Loucy (cell line): Measurements from ENCODE around the gene LHPP.

Experiments used
- H2AFZ ChIP-seq: fragments of 200-600 bp; sonication (generic); 2 replicates; pipeline ENCODE4 v1.6.0; 2016; ENCODE audit warnings: antibody characterized with exemption, mild to moderate bottlenecking, low read length, moderate library complexity
- H3F3A ChIP-seq: fragments of 200-600 bp; 2 replicates; pipeline ENCODE4 v1.6.0; 2016; ENCODE audit warnings: antibody characterized with exemption, low read depth, mild to moderate bottlenecking
- H3K27me3 ChIP-seq: fragments of 200-600 bp; sonication (generic); 2 replicates; pipeline ENCODE4 v1.6.1; 2014; ENCODE audit warnings: low read length, mild to moderate bottlenecking; ENCODE audit not compliant: insufficient read depth, poor library complexity, severe bottlenecking
- H3K36me3 ChIP-seq: fragments of 200-600 bp; sonication (generic); 2 replicates; pipeline ENCODE4 v1.6.1; 2016; ENCODE audit warnings: low read length; ENCODE audit not compliant: insufficient read depth
- H3K4me1 ChIP-seq: fragments of 200-600 bp; sonication (generic); 2 replicates; pipeline ENCODE4 v1.5.1; 2014; ENCODE audit warnings: low read length, mild to moderate bottlenecking; ENCODE audit not compliant: insufficient read depth, poor library complexity, severe bottlenecking
- H3K4me2 ChIP-seq: fragments of 200-600 bp; sonication (generic); 2 replicates; pipeline ENCODE4 v1.6.0; 2014; ENCODE audit warnings: antibody characterized with exemption, low read length, low read depth, mild to moderate bottlenecking; ENCODE audit not compliant: poor library complexity, severe bottlenecking
- H3K4me3 ChIP-seq: fragments of 200-600 bp; sonication (generic); 2 replicates; pipeline ENCODE4 v1.5.1; 2014; ENCODE audit warnings: low read length, mild to moderate bottlenecking, mixed read lengths; ENCODE audit not compliant: poor library complexity, severe bottlenecking
- H3K79me2 ChIP-seq: fragments of 200-600 bp; sonication (generic); 2 replicates; pipeline ENCODE4 v1.6.1; 2014; ENCODE audit warnings: low read length; ENCODE audit not compliant: insufficient read depth
- H3K9ac ChIP-seq: fragments of 200-600 bp; sonication (generic); 2 replicates; pipeline ENCODE4 v1.6.0; 2014; ENCODE audit warnings: mild to moderate bottlenecking, low read depth, low read length, moderate library complexity; ENCODE audit not compliant: poor library complexity, severe bottlenecking
- H3K9me2 ChIP-seq: fragments of 200-600 bp; sonication (generic); replicated peaks from 2 replicates; pipeline ENCODE4 v1.6.1; 2016; ENCODE audit warnings: low read depth, low read length, mixed read lengths
- H3K9me3 ChIP-seq: fragments of 200-600 bp; sonication (generic); 2 replicates; pipeline ENCODE4 v1.6.1; 2014; ENCODE audit warnings: mild to moderate bottlenecking, antibody characterized with exemption, low read length, low read depth; ENCODE audit not compliant: insufficient read depth
- H4K20me1 ChIP-seq: fragments of 200-600 bp; sonication (generic); 2 replicates; pipeline ENCODE4 v1.6.0; 2014; ENCODE audit warnings: antibody characterized with exemption, low read length, mild to moderate bottlenecking; ENCODE audit not compliant: insufficient read depth, poor library complexity, severe bottlenecking
- EZH2phosphoT487 ChIP-seq: fragments of 200-600 bp; IDR thresholded peaks from 2 replicates; pipeline ENCODE4 v1.6.1; 2018; ENCODE audit warnings: antibody characterized with exemption, mild to moderate bottlenecking, moderate library complexity, borderline replicate concordance
- TF ChIP-seq, protein P1 (sequence below): fragments of 200-600 bp; sonication (generic); conservative IDR thresholded peaks from 2 replicates; pipeline ENCODE4 v1.5.1; 2014; ENCODE audit warnings: mild to moderate bottlenecking, antibody characterized with exemption, low read length

Gene LHPP

DNA sequence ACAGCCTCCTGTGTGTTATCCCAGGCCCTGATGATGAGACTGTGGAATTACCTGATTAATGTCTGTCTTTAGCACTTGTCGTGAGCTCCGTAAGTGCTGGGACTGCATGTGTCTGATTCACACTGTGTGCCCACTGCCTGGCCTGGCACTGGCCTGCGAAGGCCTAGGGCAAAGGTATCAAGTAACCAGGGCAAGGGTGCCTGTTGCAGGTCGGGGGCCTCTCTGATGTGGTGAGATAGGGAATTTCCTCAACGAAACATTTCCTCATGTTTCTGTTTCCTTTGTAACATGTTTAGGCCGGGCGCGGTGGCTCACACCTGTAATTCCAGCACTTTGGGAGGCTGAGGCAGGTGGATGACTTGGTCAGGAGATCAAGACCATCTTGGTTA, 50.4 kb downstream of the LHPP start:
- Histone ChIP-seq H3K36me3 (no peaks in the 10 kb centered on the region), H3K27me3 (no peaks in the 10 kb centered on the region), H3K4me2 (no peak overlapping the region), H4K20me1 (no peaks in the 10 kb centered on the region), H2AFZ (no peak overlapping the region), H3K4me3 (no peak overlapping the region), H3K9me2 (no peaks in the 10 kb centered on the region), H3K4me1 (no peaks in the 10 kb centered on the region), H3K9ac (no peak overlapping the region), H3K9me3 (no peaks in the 10 kb centered on the region), H3F3A (no peaks in the 10 kb centered on the region), H3K79me2 (no peaks in the 10 kb centered on the region)
- TF ChIP-seq, protein P1, sequence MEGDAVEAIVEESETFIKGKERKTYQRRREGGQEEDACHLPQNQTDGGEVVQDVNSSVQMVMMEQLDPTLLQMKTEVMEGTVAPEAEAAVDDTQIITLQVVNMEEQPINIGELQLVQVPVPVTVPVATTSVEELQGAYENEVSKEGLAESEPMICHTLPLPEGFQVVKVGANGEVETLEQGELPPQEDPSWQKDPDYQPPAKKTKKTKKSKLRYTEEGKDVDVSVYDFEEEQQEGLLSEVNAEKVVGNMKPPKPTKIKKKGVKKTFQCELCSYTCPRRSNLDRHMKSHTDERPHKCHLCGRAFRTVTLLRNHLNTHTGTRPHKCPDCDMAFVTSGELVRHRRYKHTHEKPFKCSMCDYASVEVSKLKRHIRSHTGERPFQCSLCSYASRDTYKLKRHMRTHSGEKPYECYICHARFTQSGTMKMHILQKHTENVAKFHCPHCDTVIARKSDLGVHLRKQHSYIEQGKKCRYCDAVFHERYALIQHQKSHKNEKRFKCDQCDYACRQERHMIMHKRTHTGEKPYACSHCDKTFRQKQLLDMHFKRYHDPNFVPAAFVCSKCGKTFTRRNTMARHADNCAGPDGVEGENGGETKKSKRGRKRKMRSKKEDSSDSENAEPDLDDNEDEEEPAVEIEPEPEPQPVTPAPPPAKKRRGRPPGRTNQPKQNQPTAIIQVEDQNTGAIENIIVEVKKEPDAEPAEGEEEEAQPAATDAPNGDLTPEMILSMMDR, result no peak
- TF ChIP-seq EZH2phosphoT487, result no peak

- no peaks in the 10 kb centered on the region for H3K9me2 ChIP-seq
- H3K4me1 ChIP-seq, result no peaks in the 10 kb centered on the region
- no peaks in the 10 kb centered on the region for H4K20me1 ChIP-seq
- no peak overlapping the region for H2AFZ ChIP-seq
- H3K27me3 ChIP-seq, result no peaks in the 10 kb centered on the region
- no peak overlapping the region for H3K4me3 ChIP-seq
- H3K36me3 ChIP-seq, result no peaks in the 10 kb centered on the region
- no peak overlapping the region for H3K4me2 ChIP-seq
- no peaks in the 10 kb centered on the region for H3K79me2 ChIP-seq
- no peaks in the 10 kb centered on the region for H3K9me3 ChIP-seq
- TF ChIP-seq, protein P1, result no peak
- TF ChIP-seq EZH2phosphoT487, result no peak
- no peak overlapping the region for H3K9ac ChIP-seq
- H3F3A ChIP-seq, result no peaks in the 10 kb centered on the region
These were observed 51.0 kb downstream of the LHPP start for GRCh38 chr10:124512600-124512999.

GRCh38 chr10:124515244-124515970, 53.8 kb downstream of the LHPP start:
- Histone ChIP-seq H3K27me3 (no peaks in the 10 kb centered on the region), H3K9me3 (no peaks in the 10 kb centered on the region), H3F3A (no peaks in the 10 kb centered on the region), H3K4me2 (no peak overlapping the region), H3K9ac (no peak overlapping the region), H3K4me1 (no peaks in the 10 kb centered on the region), H3K36me3 (no peaks in the 10 kb centered on the region), H3K4me3 (no peak overlapping the region), H3K9me2 (no peaks in the 10 kb centered on the region), H4K20me1 (no peaks in the 10 kb centered on the region), H3K79me2 (no peaks in the 10 kb centered on the region), H2AFZ (no peak overlapping the region)
- TF ChIP-seq EZH2phosphoT487, result no peak
- TF ChIP-seq, protein P1, result no peak
